ENCODE data around the gene P3H4.

DNA sequence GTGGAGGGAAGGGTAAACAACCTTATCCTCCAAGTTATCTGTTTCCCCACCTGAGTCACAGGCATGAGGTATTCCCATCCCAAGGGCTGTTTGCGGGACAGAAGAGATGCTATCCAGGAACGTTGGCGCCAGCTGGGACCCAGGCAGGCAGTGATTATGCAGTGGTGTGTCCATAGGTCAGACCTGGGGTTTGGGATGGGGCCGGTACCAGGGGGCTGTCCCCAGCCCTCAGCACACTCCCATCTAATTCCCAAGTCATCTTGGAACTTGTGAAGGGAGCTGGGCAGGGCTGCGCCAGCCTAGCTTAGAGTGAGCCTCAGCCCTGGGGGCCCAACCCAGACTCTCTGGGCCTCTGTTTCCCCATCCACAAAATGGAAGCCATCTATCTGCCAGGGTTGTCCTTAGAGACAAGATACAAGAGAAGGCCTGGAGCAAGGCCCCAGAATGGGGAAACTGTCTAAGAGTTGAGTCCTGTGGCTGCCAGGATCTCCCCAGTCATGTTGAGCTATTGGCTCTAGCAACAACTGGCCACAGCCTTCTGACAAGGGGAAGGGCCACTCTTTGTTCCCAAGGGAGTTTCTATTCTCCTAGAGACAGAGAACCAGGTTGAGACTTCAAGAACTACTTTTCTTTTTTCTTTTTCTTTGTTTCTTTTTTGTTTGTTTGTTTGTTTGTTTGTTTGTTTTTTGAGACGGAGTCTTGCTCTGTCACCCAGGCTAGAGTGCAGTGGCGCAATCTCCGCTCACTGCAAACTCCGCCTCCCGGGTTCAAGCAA, 15.4 kb downstream of the P3H4 start:
- TF ChIP-seq, protein P1, sequence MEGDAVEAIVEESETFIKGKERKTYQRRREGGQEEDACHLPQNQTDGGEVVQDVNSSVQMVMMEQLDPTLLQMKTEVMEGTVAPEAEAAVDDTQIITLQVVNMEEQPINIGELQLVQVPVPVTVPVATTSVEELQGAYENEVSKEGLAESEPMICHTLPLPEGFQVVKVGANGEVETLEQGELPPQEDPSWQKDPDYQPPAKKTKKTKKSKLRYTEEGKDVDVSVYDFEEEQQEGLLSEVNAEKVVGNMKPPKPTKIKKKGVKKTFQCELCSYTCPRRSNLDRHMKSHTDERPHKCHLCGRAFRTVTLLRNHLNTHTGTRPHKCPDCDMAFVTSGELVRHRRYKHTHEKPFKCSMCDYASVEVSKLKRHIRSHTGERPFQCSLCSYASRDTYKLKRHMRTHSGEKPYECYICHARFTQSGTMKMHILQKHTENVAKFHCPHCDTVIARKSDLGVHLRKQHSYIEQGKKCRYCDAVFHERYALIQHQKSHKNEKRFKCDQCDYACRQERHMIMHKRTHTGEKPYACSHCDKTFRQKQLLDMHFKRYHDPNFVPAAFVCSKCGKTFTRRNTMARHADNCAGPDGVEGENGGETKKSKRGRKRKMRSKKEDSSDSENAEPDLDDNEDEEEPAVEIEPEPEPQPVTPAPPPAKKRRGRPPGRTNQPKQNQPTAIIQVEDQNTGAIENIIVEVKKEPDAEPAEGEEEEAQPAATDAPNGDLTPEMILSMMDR (IDR thresholded peaks at IDR 0.05; ENCODE audit: low read length), result no peak
- TF ChIP-seq EZH2 (optimal IDR thresholded peaks at IDR 0.05; ENCODE audit: low read depth, low read length), result no peak
